IMR-90 (cell line): ENCODE data around the gene RAB11FIP3. TPM values are rescaled to one million over a fixed set of nuclear protein-coding genes. Genes with fewer than 3 reads are reported as not detected.

ENCODE experiments used
- ATAC-seq: fragments of 200-7000 bp; cut with Tn5 transposase; 2 replicates; pipeline ENCODE4 v1.9.1; 2020; ENCODE audit warnings: low read depth, mild to moderate bottlenecking, moderate library complexity
- BruUV-seq: library from RNA; stranded (reverse); fragments of 400-500 nt; replicated peaks from 2 replicates; lab custom pipeline; 2021; lab: Mats Ljungman, UMichigan
- CTCF ChIA-PET: fragments of 300-600 bp; formaldehyde crosslinking; extraction: SDS; loops from one replicate; lab custom pipeline; 2021; ENCODE audit warnings: antibody characterized with exemption; lab: Yijun Ruan, JAX
- POLR2A ChIA-PET: fragments of 300-600 bp; sonication (Branson Sonifier 250); formaldehyde crosslinking; loops from one replicate; lab custom pipeline; 2022; ENCODE audit warnings: antibody characterized with exemption; ENCODE audit not compliant: unreplicated experiment; lab: Charles Lee
- DNase-seq: peaks from one replicate; pipeline ENCODE4 v3.0.0; 2013
- H2AFZ ChIP-seq: replicated peaks from 2 replicates; pipeline ENCODE3; 2013; ENCODE audit warnings: low read length, mild to moderate bottlenecking; ENCODE audit not compliant: poor library complexity
- H2AK5ac ChIP-seq: 2 replicates; pipeline ENCODE4 v1.6.1; 2013; ENCODE audit warnings: low read depth, low read length, inconsistent platforms
- H2AK9ac ChIP-seq: replicated peaks from 2 replicates; pipeline ENCODE3; 2013; ENCODE audit warnings: mild to moderate bottlenecking, low read depth, low read length, moderate library complexity; ENCODE audit not compliant: poor library complexity
- H2BK120ac ChIP-seq: 2 replicates; pipeline ENCODE4 v1.6.1; 2013; ENCODE audit warnings: low read depth, low read length, inconsistent platforms
- H2BK15ac ChIP-seq: 3 replicates; pipeline ENCODE4 v1.6.1; 2013; ENCODE audit warnings: low read depth, low read length, inconsistent platforms
- H2BK20ac ChIP-seq: 2 replicates; pipeline ENCODE4 v1.6.1; 2013; ENCODE audit warnings: low read depth, mild to moderate bottlenecking, inconsistent platforms, low read length, moderate library complexity
- H2BK5ac ChIP-seq: 2 replicates; pipeline ENCODE4 v1.6.1; 2013; ENCODE audit warnings: mild to moderate bottlenecking, low read depth, low read length, inconsistent platforms; ENCODE audit not compliant: poor library complexity, severe bottlenecking
- H3K14ac ChIP-seq: replicated peaks from 2 replicates; pipeline ENCODE4 v1.6.1; 2013; ENCODE audit warnings: low read depth, low read length, inconsistent platforms
- H3K18ac ChIP-seq: 2 replicates; pipeline ENCODE4 v1.6.1; 2013; ENCODE audit warnings: low read depth, low read length, control low read depth
- H3K23ac ChIP-seq: 2 replicates; pipeline ENCODE4 v1.6.1; 2013; ENCODE audit warnings: low read depth, low read length, inconsistent platforms
- H3K27ac ChIP-seq: 2 replicates; pipeline ENCODE4 v1.5.1; 2013; ENCODE audit warnings: mild to moderate bottlenecking, control low read depth, low read length; ENCODE audit not compliant: insufficient read depth
- H3K27me3 ChIP-seq: 2 replicates; pipeline ENCODE4 v1.6.1; 2013; ENCODE audit warnings: low read length; ENCODE audit not compliant: control insufficient read depth, insufficient read depth
- H3K36me3 ChIP-seq: 2 replicates; pipeline ENCODE4 v1.6.1; 2013; ENCODE audit warnings: low read length, mixed read lengths; ENCODE audit not compliant: control insufficient read depth, insufficient read depth
- H3K4ac ChIP-seq: 2 replicates; pipeline ENCODE4 v1.6.1; 2013; ENCODE audit warnings: low read depth, low read length, inconsistent platforms
- H3K4me1 ChIP-seq: 2 replicates; pipeline ENCODE4 v1.6.1; 2013; ENCODE audit warnings: low read length, mixed read lengths; ENCODE audit not compliant: control insufficient read depth, insufficient read depth
- H3K4me2 ChIP-seq: 2 replicates; pipeline ENCODE4 v1.6.1; 2013; ENCODE audit warnings: low read depth, mild to moderate bottlenecking, control low read depth, low read length, moderate library complexity
- H3K4me3 ChIP-seq: 2 replicates; pipeline ENCODE4 v1.5.1; 2013; ENCODE audit warnings: low read depth, mild to moderate bottlenecking, control low read depth, low read length, moderate library complexity; ENCODE audit not compliant: insufficient read depth
- H3K56ac ChIP-seq: 2 replicates; pipeline ENCODE4 v1.6.1; 2013; ENCODE audit warnings: low read length, inconsistent platforms; ENCODE audit not compliant: insufficient read depth; ENCODE audit errors: extremely low read depth
- H3K79me1 ChIP-seq, 2 experiments: 2 replicates each; pipeline ENCODE4 v1.6.1; 2013; ENCODE audit warnings: low read length in 2 of 2, inconsistent platforms in 1 of 2, low read depth in 1 of 2
- H3K9ac ChIP-seq: 2 replicates; pipeline ENCODE4 v1.6.1; 2013; ENCODE audit warnings: low read depth, low read length, control low read depth
- H3K9me1 ChIP-seq: 2 replicates; pipeline ENCODE4 v1.6.1; 2013; ENCODE audit warnings: low read length, inconsistent platforms; ENCODE audit not compliant: insufficient read depth
- H3K9me3 ChIP-seq: 2 replicates; pipeline ENCODE4 v1.6.1; 2013; ENCODE audit warnings: low read length; ENCODE audit not compliant: control insufficient read depth, insufficient read depth
- H4K20me1 ChIP-seq: 2 replicates; pipeline ENCODE4 v1.6.1; 2013; ENCODE audit warnings: low read length, inconsistent platforms; ENCODE audit not compliant: insufficient read depth
- H4K5ac ChIP-seq: 2 replicates; pipeline ENCODE4 v1.6.1; 2013; ENCODE audit warnings: mild to moderate bottlenecking, low read depth, low read length, control low read depth
- H4K8ac ChIP-seq, 2 experiments: 2 replicates each; pipeline ENCODE4 v1.6.1; 2013; ENCODE audit warnings: low read depth in 2 of 2, low read length in 2 of 2, control low read depth in 1 of 2, inconsistent platforms in 1 of 2
- H4K91ac ChIP-seq: 2 replicates; pipeline ENCODE4 v1.6.1; 2013; ENCODE audit warnings: low read depth, low read length, inconsistent platforms; ENCODE audit not compliant: insufficient read depth
- CEBPB ChIP-seq: IDR thresholded peaks from 2 replicates; pipeline ENCODE4 v1.6.1; 2012; ENCODE audit warnings: low read depth, low read length, improper control_type of control experiment
- RCOR1 ChIP-seq: IDR thresholded peaks from 2 replicates; pipeline ENCODE4 v1.6.1; 2012; ENCODE audit warnings: mild to moderate bottlenecking, low read length, improper control_type of control experiment; ENCODE audit not compliant: insufficient replicate concordance
- WGBS, 2 experiments: methylation state at CpG; one replicate each; pipeline versions ENCODE4 v1.1.5 to v1.1.7; 2013; ENCODE audit warnings: missing lambda C conversion rate in 2 of 2; ENCODE audit not compliant: insufficient read length in 1 of 2; ENCODE audit errors: extremely low coverage in 2 of 2; 5-methylcytosine and 5-hydroxymethylcytosine counted together
- dilution Hi-C: fragments of 300-500 bp; cut with HindIII; formaldehyde crosslinking; loops from one replicate; pipeline ENCODE4 v1.14.3; 2018; ENCODE audit warnings: low sequenced_read_pairs; ENCODE audit not compliant: unreplicated experiment
- in situ Hi-C: fragments of 300-500 bp; cut with MboI; formaldehyde crosslinking; loops from 3 replicates; pipeline ENCODE4 v1.14.3; 2019; ENCODE audit warnings: low sequenced_read_pairs, inconsistent platforms, mixed read lengths
- intact Hi-C: fragments of 100-400 bp; cut with micrococcal nuclease; formaldehyde crosslinking; loops from 2 replicates; pipeline ENCODE4 v1.10.0; 2022
- polyA plus RNA-seq, 3 experiments: library from polyadenylated mRNA; depleted of rRNA; stranded (reverse); fragments of >200 nt; gene quantifications; 2 replicates each; pipeline ENCODE4 v1.2.3, GENCODE V29; 2012; ENCODE audit warnings: low replicate concordance in 1 of 3
- total RNA-seq: library from RNA; depleted of rRNA; stranded (reverse); fragments of >200 nt; gene quantifications from 2 replicates; pipeline ENCODE4 v1.2.3, GENCODE V29; 2012

RAB11FIP3 gene
- total and polyA plus RNA-seq, 2 of the 4 experiments (the other 2 are of a cell fraction) = 7.5 to 22.5 TPM

- Histone ChIP-seq H3K27ac (no peak overlapping the region), H4K20me1 (no peaks in the 10 kb centered on the region), H3K9me3 (no peaks in the 10 kb centered on the region), H2BK20ac (no peak overlapping the region), H4K8ac (no peak overlapping the region), H3K4me1 (no peaks in the 10 kb centered on the region), H2AK9ac (peak overlapping the region; percentile 61), H3K9ac (0 out of 2 replicates have a peak overlapping the region, but pooled peaks have one; percentile 28), H2BK5ac (no peak overlapping the region), H3K27me3 (no peaks in the 10 kb centered on the region), H2BK15ac (no peak overlapping the region), H3K4me2 (no peak overlapping the region), H4K91ac (no peak overlapping the region), H2AFZ (no peak overlapping the region), H3K36me3 (no peaks in the 10 kb centered on the region; the same call in 1 of the 2 replicates), H3K4me3 (no peak overlapping the region), H3K18ac (no peak overlapping the region), H3K56ac (no peak overlapping the region), H3K4ac (no peak overlapping the region), H2BK120ac (no peak overlapping the region), H3K14ac (no peak overlapping the region), H3K9me1 (no peaks in the 10 kb centered on the region), H3K23ac (no peak overlapping the region), H4K5ac (no peak overlapping the region), H2AK5ac (no peak overlapping the region), H3K79me1 (peaks cover 0 to 8% of the 10 kb centered on the region in 2 experiments)
- no TSS peak for BruUV-seq
- 87% methylated on average over 14 of the region's 27 CpGs; no CpG with 5 or more reads in 1 of the 2 experiments for WGBS, 2 experiments
- intact Hi-C loops (no loop called here), dilution Hi-C loops (no loop called here), in situ Hi-C loops (no loop called here)
- ATAC-seq (no peak), DNase-seq (no peak)
- POLR2A ChIA-PET = no interaction called here
- TF ChIP-seq RCOR1 = no peak
- peak; percentile 53; the same call in 1 of the 2 replicates for TF ChIP-seq CEBPB
- CTCF ChIA-PET = no interaction called here
These were observed 19.6 kb upstream of the RAB11FIP3 start for GRCh38 chr16:405548-406506.
